NOMO-1 (cell line): ENCODE data around the gene TNK2.

Experiments
- DNase-seq, 2 experiments: peaks; one replicate each; lab custom pipeline; 2025; ENCODE audit not compliant: unreplicated experiment in 2 of 2; lab: John Stamatoyannopoulos, UW

Gene TNK2

DNA sequence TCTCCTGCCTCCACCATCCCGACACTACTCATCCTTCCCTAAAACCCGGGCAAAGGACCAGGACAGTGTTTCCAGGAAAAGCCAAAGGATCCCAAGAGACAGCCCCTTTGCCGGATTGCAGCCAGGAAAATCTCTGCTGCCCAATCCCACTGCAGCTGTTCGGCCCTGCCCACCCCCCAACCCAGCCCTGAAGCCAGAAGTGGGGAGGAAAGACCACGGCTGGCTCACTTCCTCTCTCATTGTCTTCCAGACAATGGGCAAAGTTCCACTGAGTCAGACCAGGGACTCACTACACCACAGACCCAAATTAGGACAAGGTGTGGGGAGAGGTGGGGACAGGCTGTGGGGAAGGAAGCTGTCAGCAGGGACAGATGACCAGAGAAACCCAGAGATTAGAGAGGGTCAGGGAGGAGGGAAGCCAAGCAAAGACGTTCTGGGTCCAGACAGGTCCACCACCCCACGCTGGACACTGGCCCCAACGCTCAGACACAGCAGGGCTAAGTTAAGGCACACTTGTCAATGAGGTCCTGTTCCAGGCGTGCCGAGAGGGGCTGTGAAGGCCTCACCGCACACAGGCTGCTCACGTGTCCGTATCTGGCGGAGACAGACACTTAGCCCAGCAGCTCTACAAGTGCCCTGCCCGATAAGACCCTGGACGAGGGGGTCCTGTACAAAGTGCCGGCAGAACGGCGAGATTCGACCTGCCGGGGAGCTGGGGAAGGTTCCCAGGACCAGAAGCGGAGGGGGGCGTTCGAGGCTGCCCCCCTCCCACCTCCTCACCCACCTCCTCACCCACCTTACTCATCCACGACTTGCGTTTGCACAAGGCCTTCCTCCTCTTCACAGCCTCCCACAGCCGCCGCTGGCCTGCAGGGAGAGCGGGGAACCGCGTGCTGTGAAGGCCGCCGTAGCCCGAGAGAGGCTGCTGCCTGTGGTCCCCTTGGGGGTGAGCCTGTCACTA lies 21.9 kb downstream of the TNK2 start:
- DNase-seq: no peak

DNA sequence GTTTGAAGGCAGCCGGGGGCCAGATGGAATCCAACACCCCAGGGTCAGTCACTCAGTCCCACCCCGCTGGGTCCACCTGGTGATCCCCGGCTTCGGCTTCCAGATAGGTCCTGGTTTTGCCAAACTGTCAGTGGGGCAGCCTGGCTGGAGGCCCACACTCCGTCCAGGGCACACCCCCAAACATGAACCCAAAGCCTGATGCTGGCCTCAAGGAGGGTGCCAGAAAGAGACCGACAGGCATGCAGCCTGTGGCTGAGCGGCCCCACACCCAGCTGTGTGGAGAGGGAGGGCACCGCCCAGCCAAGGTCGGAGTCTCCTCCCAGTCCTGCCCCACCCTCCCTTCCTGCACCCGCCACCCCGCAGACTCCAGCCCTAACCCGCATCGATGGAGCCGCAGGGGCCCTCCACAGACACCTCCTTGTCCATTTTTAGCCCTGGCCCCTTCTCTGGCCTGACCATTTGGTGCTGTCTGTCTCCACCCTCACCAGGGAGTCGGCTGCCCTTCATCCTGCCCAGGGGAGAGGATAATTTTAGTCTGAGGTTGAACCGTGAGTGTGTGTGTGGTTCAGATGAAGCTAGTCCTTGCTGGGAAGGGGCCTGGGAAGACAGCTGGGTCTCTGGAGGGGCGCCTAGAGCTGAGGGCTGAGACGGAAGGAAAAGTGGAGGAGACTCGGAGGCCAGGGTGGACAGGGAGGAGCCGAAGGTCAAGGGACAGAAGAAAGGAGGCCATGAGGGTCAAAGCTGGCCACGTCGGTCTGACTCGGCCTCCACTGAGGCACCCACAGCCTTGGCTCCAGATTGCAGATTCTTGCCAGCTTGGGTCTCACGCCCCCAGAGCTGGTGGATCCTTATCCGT lies 23.1 kb downstream of the TNK2 start:
- DNase-seq: no peak

DNA sequence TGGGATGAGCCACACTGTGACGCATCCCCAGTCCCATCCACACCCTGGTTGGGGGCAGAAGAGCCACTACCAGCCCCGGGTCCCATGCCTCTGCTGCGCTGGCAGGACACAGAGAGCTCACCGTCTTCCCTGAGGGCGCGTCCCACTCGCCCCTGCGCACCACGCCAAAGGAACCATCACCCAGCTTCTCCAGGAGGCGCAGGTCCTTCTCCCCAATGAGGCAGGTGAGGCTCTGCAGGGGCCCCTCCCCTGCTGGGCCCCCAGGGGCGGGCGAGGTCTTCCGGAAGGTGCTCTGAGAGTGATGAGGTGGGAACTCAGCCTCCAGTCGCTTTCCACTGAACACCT lies 23.7 kb downstream of the TNK2 start:
- DNase-seq: no peak

DNA sequence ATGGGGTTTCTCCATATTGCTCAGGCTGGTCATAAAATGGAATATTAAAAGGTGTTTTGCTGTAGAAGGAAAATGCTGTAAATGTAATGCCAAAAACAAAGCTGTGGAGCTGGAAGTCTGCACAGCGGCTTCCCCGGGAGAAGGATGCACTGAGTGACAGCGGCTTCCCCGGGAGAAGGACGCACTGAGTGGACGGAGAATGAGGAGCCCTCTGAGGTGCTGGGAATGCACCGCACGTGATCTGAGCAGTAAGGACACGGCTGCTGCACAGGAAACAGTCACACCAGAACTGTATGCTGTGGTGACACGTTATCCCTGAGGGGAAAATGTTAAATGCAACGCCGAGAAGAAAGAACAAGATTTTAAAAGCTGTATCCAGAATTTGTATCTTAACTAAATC lies 24.6 kb downstream of the TNK2 start:
- DNase-seq: no peak

DNA sequence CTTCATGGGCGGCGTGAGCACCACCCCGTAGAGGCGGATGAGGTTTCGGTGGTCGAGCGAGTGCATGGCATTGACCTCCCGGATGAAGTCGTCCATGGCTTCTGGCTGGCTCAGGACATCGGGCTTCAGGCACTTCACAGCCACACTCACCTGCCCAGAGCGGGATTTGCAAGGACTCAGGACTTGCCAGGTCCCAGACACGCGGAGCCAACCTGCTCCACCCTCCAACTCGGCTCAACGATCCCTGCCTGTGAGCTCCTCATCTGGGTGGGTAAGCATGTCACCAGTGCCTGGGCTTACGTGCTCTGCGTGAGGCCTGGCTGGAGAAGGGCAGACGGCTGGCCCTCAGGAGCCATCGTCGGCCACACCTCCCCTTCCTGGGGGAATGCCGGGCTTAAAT lies 25.2 kb downstream of the TNK2 start:
- no peak for DNase-seq

DNA sequence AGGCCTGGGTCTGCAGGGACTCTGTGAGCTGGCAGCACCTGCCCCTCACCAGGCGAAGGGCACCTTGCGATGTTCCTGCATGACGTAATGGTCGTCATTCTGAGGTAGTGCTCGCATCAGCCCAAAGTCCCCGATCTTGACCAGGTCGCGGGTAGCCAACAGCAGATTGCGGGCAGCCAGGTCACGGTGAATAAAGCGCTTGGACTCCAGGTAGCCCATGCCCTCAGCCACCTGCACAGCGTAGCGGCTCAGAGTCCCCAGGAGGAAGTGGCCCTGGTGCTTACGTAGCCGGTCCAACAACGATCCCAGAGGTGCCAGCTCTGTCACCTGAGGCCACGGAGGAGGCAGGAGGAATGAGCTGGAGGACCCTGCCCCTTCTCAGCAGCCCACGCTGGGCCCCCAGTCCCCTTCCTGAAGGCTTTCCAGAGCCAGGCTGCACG lies 26.3 kb downstream of the TNK2 start:
- no peak for DNase-seq

DNA sequence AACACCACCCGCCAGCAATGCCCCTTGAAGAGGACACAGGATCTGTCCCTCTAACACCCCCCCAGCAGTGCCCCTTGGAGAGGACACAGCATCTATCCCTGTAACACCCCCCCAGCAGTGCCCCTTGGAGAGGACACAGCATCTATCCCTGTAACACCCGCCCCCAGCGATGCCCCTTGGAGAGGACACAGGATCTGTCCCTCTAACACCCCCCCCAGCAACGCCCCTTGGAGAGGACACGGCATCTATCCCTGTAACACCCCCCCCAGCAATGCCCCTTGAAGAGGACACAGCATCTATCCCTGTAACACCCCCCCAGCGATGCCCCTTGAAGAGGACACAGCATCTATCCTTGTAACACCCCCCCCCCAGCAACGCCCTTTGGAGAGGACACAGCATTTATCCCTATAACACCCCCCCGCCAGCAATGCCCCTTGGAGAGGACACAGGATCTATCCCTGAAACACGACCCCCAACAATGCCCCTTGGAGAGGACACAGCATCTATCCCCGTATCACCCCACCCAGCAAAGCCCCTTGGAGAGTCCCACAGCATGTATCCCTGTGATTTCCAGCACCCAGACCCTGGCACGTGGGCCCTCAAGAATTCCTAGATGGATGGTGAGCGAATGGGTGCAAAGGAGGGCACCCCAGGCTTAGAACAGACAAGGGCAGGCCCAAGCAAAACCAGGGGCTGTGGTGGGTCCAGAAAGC lies 26.9 kb downstream of the TNK2 start:
- no peak for DNase-seq

DNA sequence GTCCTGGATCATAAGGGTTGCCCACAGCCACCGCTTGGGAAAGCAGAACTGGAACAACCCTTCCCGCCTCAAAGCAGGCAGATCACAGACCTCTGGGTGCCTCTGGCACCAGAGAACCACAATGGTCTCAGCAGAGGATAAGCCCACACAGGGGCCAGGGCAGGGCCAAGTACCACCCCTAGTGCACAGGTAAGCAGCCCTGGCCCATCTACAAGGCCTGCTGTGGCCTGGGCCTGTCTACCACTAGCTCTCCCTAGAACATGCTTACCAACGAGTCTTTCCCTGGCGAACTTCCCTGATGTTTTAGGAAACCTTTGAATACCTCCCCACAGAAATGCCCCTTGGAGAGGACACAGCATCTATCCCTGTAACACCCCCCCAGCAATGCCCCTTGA lies 28.3 kb downstream of the TNK2 start:
- DNase-seq: no peak

DNA sequence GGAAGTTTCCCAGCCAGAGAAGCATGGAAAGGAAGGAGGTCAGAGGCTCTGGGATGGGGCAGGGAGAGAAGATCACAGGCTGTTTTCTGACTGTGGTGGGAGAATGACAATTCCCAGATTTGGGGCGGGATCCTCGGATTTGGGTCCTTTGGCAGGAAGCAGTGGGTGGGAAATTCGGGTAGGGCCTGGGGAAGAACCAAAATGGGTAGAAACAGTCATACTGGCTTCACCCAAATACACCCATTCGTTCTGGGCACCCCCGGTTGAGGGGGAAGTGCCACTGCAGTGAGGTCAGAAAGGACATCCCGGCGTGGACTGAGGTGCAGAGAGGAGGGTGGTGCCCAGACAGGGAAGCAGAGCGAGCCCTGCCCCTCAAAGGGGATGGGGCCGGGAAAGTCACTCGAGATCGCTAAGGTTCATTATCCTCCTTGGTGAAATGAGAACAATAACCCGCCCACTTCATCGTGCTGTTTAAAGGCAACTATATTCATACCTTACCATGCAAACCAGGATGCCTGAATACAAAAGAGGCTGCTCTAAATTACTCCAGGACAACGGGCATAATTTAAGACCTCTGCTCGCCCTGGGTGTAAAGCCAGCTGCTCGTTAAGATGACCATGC lies 28.8 kb downstream of the TNK2 start:
- DNase-seq: no peak

DNA sequence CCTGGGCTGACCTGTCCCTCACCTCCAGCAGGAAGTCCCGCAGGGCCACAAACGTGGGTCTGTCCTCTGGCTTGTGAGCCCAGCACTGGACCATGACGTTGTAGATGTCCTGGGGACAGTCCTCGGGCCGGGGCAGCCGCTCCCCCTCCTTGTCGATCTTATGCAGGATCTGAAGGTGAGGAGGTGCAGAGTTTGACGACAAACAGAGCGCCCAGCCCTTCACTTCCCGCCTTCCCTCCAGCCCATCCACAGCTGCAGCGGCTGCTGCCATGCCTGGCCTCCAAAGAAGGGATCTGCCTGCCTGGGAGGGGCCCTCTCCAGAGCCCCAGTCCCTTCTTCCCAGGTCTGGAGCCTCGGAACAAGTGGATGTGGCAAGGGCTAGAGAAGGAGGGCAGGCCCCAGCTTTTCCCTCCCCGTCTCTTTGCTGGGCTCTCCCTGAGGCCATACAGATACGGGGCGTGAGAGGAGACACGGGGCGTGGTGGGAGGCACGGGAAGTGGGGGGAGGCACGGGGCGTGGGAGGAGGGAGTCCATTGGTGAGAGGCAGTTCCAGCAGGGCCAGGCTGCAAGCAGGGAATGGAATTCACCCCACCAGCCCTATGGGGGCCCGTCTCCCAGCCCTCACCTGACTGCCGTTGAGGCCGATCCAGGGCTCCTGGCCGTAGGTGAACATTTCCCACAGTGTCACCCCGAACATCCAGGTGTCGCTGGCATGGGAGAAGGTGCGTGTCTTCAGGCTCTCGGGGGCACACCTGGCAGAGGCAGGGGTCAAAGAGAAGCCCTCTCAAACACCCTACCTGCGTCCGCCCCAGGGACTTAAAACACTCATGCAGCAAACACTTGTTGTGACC lies 29.7 kb downstream of the TNK2 start:
- DNase-seq: no peak

DNA sequence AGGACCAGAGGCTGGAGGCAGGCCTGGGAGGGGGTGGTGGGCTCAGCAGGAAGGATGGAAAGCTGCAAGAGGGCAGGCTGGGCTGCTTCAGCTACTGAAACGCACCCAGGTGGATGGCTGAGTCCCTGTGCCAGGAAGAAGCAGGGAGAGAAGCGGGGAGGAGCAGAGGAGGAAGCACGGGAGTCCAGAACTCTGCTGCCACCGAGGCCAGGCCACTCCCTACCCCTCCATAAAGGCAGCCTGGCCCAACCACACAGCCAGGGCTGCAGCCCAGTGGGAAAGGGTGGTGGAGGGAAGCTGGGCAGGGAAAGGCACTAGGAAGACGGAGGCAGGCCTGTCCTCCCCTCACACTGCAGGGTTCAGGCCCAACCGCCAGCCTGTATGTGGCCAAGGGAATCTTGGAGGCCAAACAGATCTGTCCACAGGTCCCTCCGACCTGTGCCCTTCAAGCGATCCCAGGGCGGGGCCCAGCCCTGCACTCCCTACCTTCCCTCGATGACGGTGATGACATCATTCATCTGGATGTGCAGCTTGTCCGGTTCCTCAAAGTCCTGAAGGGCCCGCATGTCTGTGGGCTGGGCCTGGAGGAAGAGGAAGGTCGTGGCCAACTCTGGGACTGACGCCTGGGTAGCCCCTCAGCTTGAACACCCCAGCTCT lies 30.5 kb downstream of the TNK2 start:
- DNase-seq: no peak

DNA sequence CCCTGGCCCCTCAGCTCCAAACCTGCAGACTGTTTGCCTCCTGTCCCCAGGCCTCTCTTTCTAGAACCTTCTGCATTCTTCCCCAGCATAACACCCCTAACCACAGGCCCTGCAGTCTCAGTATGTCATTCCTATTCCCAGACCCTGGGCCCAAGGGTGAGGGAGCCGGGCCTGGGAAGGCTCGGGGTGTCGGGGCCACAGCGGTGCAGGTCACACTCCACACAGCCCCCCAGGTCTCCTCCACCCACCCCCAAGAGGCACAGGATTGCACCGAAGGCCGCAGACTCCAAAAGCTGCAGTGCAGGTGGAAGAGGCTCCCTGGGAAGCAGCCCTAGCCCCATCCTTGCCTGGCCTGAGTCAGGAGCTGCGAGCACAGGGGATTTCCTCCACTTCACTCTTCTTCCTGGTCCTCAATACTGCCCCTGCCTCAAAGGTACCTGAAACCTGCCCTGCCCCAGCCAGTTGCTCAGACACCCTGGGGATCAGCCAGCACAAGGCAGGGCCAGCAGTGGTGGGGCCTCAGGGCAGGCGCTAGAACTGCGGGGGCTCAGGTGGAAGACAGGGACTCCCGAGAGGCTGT lies 31.1 kb downstream of the TNK2 start:
- no peak for DNase-seq

DNA sequence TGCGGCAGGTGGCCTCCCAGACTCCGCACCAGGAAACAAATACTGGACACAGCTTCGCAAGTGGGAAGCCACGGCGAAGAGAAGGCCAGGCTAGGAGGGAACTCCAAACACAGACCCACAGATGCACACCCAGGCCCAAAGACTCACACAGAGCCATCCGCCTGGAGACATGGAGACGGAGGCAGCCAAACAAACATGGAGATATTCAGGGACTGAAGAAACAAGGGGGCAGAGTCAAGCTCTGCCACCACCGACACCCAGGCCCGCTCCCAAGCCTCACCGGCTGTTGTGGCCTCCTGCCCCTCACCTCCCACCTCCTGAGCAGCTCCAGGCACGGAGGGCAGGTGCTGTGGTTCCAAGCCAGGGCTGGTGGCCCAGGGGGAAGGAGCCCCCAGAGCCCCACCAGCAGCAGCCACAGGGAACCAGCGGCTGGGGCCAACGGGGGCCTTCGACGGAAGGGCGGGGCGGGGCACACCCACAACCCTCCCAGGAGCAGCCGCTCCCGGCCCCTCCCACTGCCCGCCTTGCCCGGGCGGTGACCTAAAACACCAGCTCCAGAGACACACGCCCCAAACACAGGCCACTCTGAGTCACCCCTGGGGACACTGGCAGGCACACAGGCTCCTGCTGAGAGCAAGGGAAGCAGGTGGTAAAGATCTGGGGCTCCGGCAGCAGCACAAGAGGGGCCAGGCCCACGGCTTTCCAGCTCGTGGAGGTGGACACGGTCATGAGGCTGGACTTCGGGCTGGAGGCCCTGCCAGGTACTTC lies 31.9 kb downstream of the TNK2 start:
- DNase-seq: peak in 1 of 2 experiments; percentile 9

DNA sequence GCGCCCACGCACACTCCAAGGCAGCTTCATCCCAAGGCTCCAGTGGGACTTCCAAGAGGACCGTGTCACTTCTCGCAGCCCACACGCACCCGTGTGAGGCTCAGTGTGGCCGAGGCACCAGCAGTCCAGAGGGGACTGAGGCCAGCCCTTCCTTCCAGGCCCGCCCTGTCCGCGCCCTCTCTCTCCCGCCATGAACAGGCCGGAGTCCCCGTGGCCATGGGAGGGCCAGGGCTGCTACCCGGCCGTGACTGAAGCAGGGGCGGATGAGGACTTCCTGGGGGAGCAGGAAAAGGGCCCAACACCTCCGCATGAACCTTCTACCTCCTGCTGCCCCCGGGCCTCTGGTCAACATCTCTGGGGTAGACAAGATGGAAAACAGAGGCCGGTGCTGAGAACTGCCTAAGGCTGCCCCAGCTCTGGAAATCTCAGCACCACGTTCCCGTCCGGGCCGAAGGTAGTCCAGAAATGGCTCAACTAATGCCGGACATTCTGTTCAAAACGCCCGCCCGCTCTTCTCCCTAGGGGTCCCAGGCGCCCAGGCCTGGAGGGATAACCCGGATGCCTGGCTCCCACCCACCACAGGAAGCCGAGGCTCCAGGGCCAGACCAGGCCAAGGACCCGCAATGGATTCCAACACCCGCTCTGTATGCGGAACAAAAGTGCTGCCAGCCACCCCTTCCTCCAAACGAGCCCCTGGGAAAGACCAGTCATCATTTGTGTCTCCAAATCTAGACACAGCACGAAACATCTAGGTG lies 32.7 kb downstream of the TNK2 start:
- no peak for DNase-seq

DNA sequence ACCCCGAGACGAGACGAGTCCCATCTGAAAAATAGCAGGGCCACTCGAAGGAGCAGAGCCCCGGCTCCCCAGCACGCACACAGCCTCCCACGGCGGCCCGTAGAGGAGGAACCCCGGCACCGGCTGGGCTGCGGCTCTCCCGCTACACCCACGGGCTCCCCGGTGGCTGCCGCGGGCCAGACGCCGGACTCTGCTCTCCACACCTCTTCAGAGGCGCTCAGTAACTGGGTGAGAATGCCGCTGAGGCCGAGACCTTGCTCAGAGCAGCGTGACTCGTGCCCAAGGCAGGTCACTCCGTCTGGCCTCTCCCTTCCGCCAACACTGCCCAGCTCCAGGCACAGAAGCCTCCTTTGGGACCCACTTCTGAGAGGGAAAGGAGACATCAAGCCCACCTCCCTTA lies 34.4 kb downstream of the TNK2 start:
- DNase-seq: no peak

DNA sequence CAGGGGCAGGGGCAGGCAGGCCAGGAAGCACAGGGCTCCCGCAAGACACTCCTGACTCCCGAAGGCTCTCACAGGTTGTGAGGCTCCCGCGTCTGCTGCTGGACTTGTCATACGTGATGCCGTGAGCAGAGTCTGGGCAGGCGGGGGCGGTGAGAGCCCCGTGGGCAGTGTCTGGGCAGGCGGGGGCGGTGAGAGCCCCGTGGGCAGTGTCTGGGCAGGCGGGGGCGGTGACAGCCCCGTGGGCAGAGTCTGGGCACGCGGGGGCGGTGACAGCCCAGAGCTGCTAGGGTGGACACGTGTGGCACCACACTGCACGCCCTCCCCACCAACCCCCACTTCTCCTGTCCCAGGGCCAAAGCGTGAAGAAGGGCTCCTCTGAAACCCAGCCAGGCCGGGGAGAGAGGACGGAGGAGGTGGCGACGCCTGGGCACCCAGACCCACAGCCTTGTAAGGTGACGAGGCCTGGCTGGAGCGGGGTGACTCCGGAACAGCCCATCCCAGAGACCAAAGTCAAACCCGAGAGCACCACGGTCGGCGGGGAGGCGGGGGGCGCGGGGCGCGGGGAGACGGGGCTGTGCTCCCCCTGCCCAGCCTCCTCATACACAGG lies 35.0 kb downstream of the TNK2 start:
- no peak for DNase-seq

DNA sequence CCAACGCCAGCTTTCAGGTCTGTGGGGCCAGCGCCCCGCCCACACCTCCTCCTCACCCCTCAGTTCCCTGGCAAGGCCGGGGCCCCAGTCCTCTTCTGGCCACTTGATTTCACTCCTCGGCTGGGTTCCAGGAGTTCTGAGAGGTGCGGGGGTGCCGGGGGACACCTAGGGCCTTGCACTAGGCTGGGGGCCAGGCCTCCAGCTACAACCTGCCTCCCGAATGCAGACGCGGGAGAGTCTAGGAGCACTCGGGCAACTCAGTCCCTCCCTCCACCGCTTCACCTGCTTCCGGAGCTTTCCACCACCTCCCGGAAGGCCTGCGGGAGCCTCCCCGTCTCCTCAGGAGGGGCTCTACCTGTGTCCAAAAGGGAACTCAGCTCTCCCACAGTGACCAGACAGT lies 35.6 kb downstream of the TNK2 start:
- no peak for DNase-seq
